SK-N-SH treated with all-trans-retinoic acid at 6 μM for 48 hours (cell line): ENCODE data around the gene OR2V1.

Experiments
- ATAC-seq: fragments of 200-7000 bp; cut with Tn5 transposase; 3 replicates; pipeline ENCODE4 v1.9.1; 2020; ENCODE audit warnings: mild to moderate bottlenecking, moderate library complexity
- ARNTL ChIP-seq: fragments of 450-650 bp; formaldehyde crosslinking; IDR thresholded peaks from 2 replicates; pipeline ENCODE4 v1.5.0; 2020; ENCODE audit warnings: low read depth, mild to moderate bottlenecking, moderate library complexity, borderline replicate concordance
- BACH2 ChIP-seq: fragments of 250-450 bp; sonication (Bioruptor Pico); IDR thresholded peaks from 2 replicates; pipeline ENCODE4 v1.9.0; 2021; ENCODE audit warnings: mild to moderate bottlenecking, borderline replicate concordance
- CSDC2 ChIP-seq: fragments of 250-450 bp; sonication (Bioruptor Pico); IDR thresholded peaks from 2 replicates; pipeline ENCODE4 v1.5.0; 2020; ENCODE audit warnings: mild to moderate bottlenecking, moderate library complexity
- ESRRG ChIP-seq: fragments of 250-450 bp; sonication (Bioruptor Pico); IDR thresholded peaks from 2 replicates; pipeline ENCODE4 v1.6.1; 2021; ENCODE audit warnings: mild to moderate bottlenecking
- GLIS3 ChIP-seq: fragments of 250-450 bp; sonication (Bioruptor Pico); IDR thresholded peaks from 2 replicates; pipeline ENCODE4 v1.5.0; 2020; ENCODE audit warnings: mild to moderate bottlenecking, moderate library complexity
- ISL1 ChIP-seq: fragments of 250-450 bp; sonication (Bioruptor Pico); IDR thresholded peaks from 2 replicates; pipeline ENCODE4 v2.1.2; 2022; ENCODE audit warnings: mild to moderate bottlenecking, moderate library complexity
- OSR1 ChIP-seq: fragments of 250-450 bp; sonication (Bioruptor Pico); IDR thresholded peaks from 2 replicates; pipeline ENCODE4 v1.8.0; 2022; ENCODE audit warnings: moderate library complexity, mild to moderate bottlenecking, inconsistent platforms
- PPARA ChIP-seq: fragments of 250-450 bp; sonication (Bioruptor Pico); IDR thresholded peaks from 2 replicates; pipeline ENCODE4 v1.5.0; 2020; ENCODE audit warnings: mild to moderate bottlenecking, borderline replicate concordance
- RARB ChIP-seq: fragments of 250-450 bp; sonication (Bioruptor Pico); IDR thresholded peaks from 2 replicates; pipeline ENCODE4 v1.8.0; 2021; ENCODE audit warnings: mild to moderate bottlenecking, moderate library complexity
- SNAI2 ChIP-seq: fragments of 250-450 bp; sonication (Bioruptor Pico); IDR thresholded peaks from 2 replicates; pipeline ENCODE4 v1.5.0; 2020; ENCODE audit warnings: mild to moderate bottlenecking, moderate library complexity
- TOX ChIP-seq: fragments of 250-450 bp; sonication (Bioruptor Pico); IDR thresholded peaks from 2 replicates; pipeline ENCODE4 v1.8.0; 2021; ENCODE audit warnings: mild to moderate bottlenecking, moderate library complexity, borderline replicate concordance
- ZC3H10 ChIP-seq: fragments of 250-450 bp; sonication (Bioruptor Pico); IDR thresholded peaks from 2 replicates; pipeline ENCODE4 v1.5.1; 2021; ENCODE audit warnings: mild to moderate bottlenecking, moderate library complexity
- ZFP3 ChIP-seq: fragments of 250-450 bp; sonication (Bioruptor Pico); IDR thresholded peaks from 2 replicates; pipeline ENCODE4 v1.5.0; 2020; ENCODE audit warnings: mild to moderate bottlenecking, moderate library complexity
- ZFP30 ChIP-seq: fragments of 450-650 bp; formaldehyde crosslinking; IDR thresholded peaks from 2 replicates; pipeline ENCODE4 v1.5.0; 2022; ENCODE audit warnings: mild to moderate bottlenecking, moderate library complexity
- ZNF565 ChIP-seq: fragments of 450-650 bp; formaldehyde crosslinking; conservative IDR thresholded peaks from 2 replicates; pipeline ENCODE4 v1.5.0; 2020; ENCODE audit warnings: low read depth, mild to moderate bottlenecking, moderate library complexity
- ZNF70 ChIP-seq: fragments of 450-650 bp; formaldehyde crosslinking; IDR thresholded peaks from 2 replicates; pipeline ENCODE4 v1.5.0; 2020; ENCODE audit warnings: mild to moderate bottlenecking, moderate library complexity
- ZNF8 ChIP-seq: fragments of 450-650 bp; formaldehyde crosslinking; IDR thresholded peaks from 2 replicates; pipeline ENCODE4 v1.5.0; 2020; ENCODE audit warnings: mild to moderate bottlenecking, moderate library complexity
- TF ChIP-seq, protein P1 (sequence below): fragments of 250-450 bp; sonication (Bioruptor Pico); IDR thresholded peaks from 2 replicates; pipeline ENCODE4 v1.8.0; 2020; ENCODE audit warnings: mild to moderate bottlenecking, moderate library complexity, borderline replicate concordance
- TF ChIP-seq, protein P2 (sequence below): fragments of 250-450 bp; sonication (Bioruptor Pico); IDR thresholded peaks from 2 replicates; pipeline ENCODE4 v1.5.1; 2020; ENCODE audit warnings: low read depth, mild to moderate bottlenecking, moderate library complexity
- TF ChIP-seq, protein P3 (sequence below): fragments of 250-450 bp; sonication (Bioruptor Pico); IDR thresholded peaks from 2 replicates; pipeline ENCODE4 v1.5.0; 2020; ENCODE audit warnings: mild to moderate bottlenecking, moderate library complexity

OR2V1 gene

GRCh38 chr5:181142054-181142453, 11.1 kb upstream of the OR2V1 start:
- no peak for ATAC-seq
- no peak for TF ChIP-seq ZNF70 (CRISPR knock-in tag)
- TF ChIP-seq ZFP30 = no peak
- no peak for TF ChIP-seq RARB (CRISPR knock-in tag)
- TF ChIP-seq ZFP3 (CRISPR knock-in tag) = no peak
- TF ChIP-seq, protein P1, sequence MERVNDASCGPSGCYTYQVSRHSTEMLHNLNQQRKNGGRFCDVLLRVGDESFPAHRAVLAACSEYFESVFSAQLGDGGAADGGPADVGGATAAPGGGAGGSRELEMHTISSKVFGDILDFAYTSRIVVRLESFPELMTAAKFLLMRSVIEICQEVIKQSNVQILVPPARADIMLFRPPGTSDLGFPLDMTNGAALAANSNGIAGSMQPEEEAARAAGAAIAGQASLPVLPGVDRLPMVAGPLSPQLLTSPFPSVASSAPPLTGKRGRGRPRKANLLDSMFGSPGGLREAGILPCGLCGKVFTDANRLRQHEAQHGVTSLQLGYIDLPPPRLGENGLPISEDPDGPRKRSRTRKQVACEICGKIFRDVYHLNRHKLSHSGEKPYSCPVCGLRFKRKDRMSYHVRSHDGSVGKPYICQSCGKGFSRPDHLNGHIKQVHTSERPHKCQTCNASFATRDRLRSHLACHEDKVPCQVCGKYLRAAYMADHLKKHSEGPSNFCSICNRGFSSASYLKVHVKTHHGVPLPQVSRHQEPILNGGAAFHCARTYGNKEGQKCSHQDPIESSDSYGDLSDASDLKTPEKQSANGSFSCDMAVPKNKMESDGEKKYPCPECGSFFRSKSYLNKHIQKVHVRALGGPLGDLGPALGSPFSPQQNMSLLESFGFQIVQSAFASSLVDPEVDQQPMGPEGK (CRISPR knock-in tag) = no peak

- no peak for ATAC-seq
- no peak for TF ChIP-seq ARNTL (CRISPR knock-in tag)
- TF ChIP-seq RARB (CRISPR knock-in tag) = no peak
- TF ChIP-seq CSDC2 (CRISPR knock-in tag) = no peak
- TF ChIP-seq ZNF8 (CRISPR knock-in tag) = no peak
- TF ChIP-seq, protein P1 (CRISPR knock-in tag) = no peak
- TF ChIP-seq ZNF70 (CRISPR knock-in tag) = no peak
- no peak for TF ChIP-seq ZFP30
- no peak for TF ChIP-seq SNAI2 (CRISPR knock-in tag)
- TF ChIP-seq ISL1 (CRISPR knock-in tag) = no peak
Observed at GRCh38 chr5:181140766-181141165, 9.8 kb upstream of the OR2V1 start.

GRCh38 chr5:181138258-181138657, 7.3 kb upstream of the OR2V1 start:
- ATAC-seq = no peak; the same call in 2 of the 3 replicates
- TF ChIP-seq RARB (CRISPR knock-in tag) (no peak), ISL1 (CRISPR knock-in tag) (no peak), ZFP30 (no peak), ZC3H10 (CRISPR knock-in tag) (no peak), PPARA (no peak), ZNF565 (CRISPR knock-in tag) (no peak), TOX (CRISPR knock-in tag) (no peak), OSR1 (CRISPR knock-in tag) (no peak), GLIS3 (CRISPR knock-in tag) (no peak)
- TF ChIP-seq, protein P2, sequence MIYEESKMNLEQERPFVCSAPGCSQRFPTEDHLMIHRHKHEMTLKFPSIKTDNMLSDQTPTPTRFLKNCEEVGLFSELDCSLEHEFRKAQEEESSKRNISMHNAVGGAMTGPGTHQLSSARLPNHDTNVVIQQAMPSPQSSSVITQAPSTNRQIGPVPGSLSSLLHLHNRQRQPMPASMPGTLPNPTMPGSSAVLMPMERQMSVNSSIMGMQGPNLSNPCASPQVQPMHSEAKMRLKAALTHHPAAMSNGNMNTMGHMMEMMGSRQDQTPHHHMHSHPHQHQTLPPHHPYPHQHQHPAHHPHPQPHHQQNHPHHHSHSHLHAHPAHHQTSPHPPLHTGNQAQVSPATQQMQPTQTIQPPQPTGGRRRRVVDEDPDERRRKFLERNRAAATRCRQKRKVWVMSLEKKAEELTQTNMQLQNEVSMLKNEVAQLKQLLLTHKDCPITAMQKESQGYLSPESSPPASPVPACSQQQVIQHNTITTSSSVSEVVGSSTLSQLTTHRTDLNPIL (CRISPR knock-in tag) = no peak

DNA sequence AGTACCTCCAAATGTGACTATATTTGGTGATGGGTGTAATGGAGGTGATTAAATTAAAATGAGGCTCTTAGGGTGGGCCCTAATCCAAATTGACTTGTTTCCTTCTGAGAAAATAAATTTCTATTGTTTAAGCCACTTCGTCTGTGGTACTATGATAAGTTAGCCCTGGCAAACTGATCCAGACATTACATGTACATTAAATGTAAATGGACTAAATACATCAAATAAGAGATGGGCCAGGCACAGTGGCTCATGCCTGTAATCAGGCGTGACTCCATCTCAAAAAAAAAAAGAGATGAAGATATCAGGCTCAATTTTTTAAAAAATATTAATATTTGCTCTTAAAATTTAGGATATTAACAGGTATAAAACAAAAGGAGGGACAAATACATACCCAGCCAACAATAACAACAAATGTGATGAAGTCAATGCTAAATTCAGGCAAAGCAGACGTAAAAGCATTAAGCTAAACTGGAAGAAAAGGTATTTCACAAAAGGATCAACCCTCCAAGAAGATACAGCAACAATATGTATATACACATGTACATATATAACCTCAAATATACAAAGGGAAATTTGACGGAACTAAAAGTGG, 5.5 kb upstream of the OR2V1 start:
- no peak for ATAC-seq
- TF ChIP-seq CSDC2 (CRISPR knock-in tag) = no peak
- TF ChIP-seq, all 23 proteins: peak for 0

GRCh38 chr5:181134259-181134658, 3.3 kb upstream of the OR2V1 start:
- TF ChIP-seq ZNF70 (CRISPR knock-in tag) (no peak), BACH2 (CRISPR knock-in tag) (no peak), SNAI2 (CRISPR knock-in tag) (no peak), ZNF8 (CRISPR knock-in tag) (no peak), ESRRG (CRISPR knock-in tag) (no peak), RARB (CRISPR knock-in tag) (no peak), ZNF565 (CRISPR knock-in tag) (no peak), PPARA (no peak)
- TF ChIP-seq, protein P3, sequence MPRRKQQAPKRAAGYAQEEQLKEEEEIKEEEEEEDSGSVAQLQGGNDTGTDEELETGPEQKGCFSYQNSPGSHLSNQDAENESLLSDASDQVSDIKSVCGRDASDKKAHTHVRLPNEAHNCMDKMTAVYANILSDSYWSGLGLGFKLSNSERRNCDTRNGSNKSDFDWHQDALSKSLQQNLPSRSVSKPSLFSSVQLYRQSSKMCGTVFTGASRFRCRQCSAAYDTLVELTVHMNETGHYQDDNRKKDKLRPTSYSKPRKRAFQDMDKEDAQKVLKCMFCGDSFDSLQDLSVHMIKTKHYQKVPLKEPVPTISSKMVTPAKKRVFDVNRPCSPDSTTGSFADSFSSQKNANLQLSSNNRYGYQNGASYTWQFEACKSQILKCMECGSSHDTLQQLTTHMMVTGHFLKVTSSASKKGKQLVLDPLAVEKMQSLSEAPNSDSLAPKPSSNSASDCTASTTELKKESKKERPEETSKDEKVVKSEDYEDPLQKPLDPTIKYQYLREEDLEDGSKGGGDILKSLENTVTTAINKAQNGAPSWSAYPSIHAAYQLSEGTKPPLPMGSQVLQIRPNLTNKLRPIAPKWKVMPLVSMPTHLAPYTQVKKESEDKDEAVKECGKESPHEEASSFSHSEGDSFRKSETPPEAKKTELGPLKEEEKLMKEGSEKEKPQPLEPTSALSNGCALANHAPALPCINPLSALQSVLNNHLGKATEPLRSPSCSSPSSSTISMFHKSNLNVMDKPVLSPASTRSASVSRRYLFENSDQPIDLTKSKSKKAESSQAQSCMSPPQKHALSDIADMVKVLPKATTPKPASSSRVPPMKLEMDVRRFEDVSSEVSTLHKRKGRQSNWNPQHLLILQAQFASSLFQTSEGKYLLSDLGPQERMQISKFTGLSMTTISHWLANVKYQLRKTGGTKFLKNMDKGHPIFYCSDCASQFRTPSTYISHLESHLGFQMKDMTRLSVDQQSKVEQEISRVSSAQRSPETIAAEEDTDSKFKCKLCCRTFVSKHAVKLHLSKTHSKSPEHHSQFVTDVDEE (CRISPR knock-in tag) = no peak
- TF ChIP-seq, protein P2 (CRISPR knock-in tag) = no peak
- TF ChIP-seq, protein P1 (CRISPR knock-in tag) = no peak
- ATAC-seq = no peak
